ENCODE data around the gene SIGLEC5.
A peak's percentile ranks its signal among the peaks of the same experiment; 100 is the strongest.

- TF ChIP-seq POLR2A (IDR thresholded peaks at IDR 0.05; ENCODE audit: low read depth, low read length): no peak
- TF ChIP-seq POLR2AphosphoS5 (IDR thresholded peaks at IDR 0.05; ENCODE audit: low read depth, low read length): peak; percentile 74; the same call in 1 of the 2 replicates
- TF ChIP-seq TAF1 (IDR thresholded peaks at IDR 0.05; ENCODE audit: borderline replicate concordance, low read depth, low read length): no peak
Measured at GRCh38 chr19:51607077-51607476, 23.1 kb downstream of the SIGLEC5 start.

Data from GM12892 (cell line).